ENCODE measurements around the gene MAOB. TPM values are rescaled to one million over a fixed set of nuclear protein-coding genes. Genes with fewer than 3 reads are reported as not detected.

Gene MAOB
- polyA plus RNA-seq, 3 donors: not detected

DNA sequence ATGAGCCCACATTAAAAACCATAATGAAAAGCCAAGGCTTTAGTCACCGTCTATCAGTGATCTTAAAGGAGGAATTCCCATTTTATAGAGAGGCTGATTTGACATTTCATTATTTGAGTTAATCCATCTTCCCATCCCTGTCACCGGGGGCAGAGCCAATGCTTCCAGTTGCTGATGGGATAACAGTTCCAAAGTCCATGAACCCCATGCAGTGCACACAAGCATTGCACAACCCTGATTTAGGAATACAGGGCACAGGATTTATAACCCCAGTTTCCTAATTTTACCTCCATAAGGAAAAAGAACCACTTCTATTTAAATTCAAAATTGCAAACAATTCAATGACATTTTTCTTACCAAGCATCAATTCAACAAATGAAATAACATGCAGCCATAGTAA is 36.5 kb downstream of the MAOB start:
- no peaks in the 10 kb centered on the region for H3K79me2 ChIP-seq (ENCODE audit: insufficient read depth, low read length)
- H3K4me2 ChIP-seq (replicated peaks; ENCODE audit: extremely low read depth, low read length, poor library complexity, severe bottlenecking): no peak overlapping the region
- H3K4me1 ChIP-seq (ENCODE audit: control insufficient read depth in 1 of 2, insufficient read depth in 2 of 2, low read length in 2 of 2): no peaks in the 10 kb centered on the region
- Mint-ChIP-seq H3K4me1 (no peaks in the 10 kb centered on the region), H3K36me3 (no peaks in the 10 kb centered on the region), H3K27me3 (ENCODE audit: low read depth in 3 of 3) (peaks cover 0 to 17% (median 3%) of the 10 kb centered on the region in 3 donors), H3K27ac (no peak overlapping the region), H3K4me3 (no peak overlapping the region), H3K9me3 (peaks cover 0 to 6% (median 0%) of the 10 kb centered on the region in 7 donors)
- intact Hi-C loops (cut with micrococcal nuclease): no loop called here
- TF ChIP-seq, protein P1, sequence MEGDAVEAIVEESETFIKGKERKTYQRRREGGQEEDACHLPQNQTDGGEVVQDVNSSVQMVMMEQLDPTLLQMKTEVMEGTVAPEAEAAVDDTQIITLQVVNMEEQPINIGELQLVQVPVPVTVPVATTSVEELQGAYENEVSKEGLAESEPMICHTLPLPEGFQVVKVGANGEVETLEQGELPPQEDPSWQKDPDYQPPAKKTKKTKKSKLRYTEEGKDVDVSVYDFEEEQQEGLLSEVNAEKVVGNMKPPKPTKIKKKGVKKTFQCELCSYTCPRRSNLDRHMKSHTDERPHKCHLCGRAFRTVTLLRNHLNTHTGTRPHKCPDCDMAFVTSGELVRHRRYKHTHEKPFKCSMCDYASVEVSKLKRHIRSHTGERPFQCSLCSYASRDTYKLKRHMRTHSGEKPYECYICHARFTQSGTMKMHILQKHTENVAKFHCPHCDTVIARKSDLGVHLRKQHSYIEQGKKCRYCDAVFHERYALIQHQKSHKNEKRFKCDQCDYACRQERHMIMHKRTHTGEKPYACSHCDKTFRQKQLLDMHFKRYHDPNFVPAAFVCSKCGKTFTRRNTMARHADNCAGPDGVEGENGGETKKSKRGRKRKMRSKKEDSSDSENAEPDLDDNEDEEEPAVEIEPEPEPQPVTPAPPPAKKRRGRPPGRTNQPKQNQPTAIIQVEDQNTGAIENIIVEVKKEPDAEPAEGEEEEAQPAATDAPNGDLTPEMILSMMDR (IDR thresholded peaks at IDR 0.05): no peak
- DNase-seq: no peak
- no CpG with 5 or more reads among the region's 2 CpGs for WGBS (ENCODE audit: insufficient coverage)
- peaks cover 0 to 3% of the 10 kb centered on the region in 2 donors for H3K27me3 ChIP-seq (ENCODE audit: control insufficient read depth in 2 of 2, insufficient read depth in 2 of 2, low read length in 2 of 2)
- no peaks in the 10 kb centered on the region for H3K36me3 ChIP-seq (replicated peaks in 1 of 2; ENCODE audit: control insufficient read depth in 1 of 2, insufficient read depth in 2 of 2, low read length in 2 of 2)
- H2AFZ ChIP-seq (ENCODE audit: insufficient read depth, low read depth, low read length, poor library complexity, severe bottlenecking): no peak overlapping the region
- H3K27ac ChIP-seq (ENCODE audit: low read depth in 1 of 2, low read length in 2 of 2): no peak overlapping the region
- no peak overlapping the region for H3K4me3 ChIP-seq (replicated peaks in 1 of 3; ENCODE audit: low read depth in 2 of 3, low read length in 3 of 3)
- no peaks in the 10 kb centered on the region for H4K20me1 ChIP-seq (ENCODE audit: insufficient read depth, low read length)
- no peaks in the 10 kb centered on the region for H3K9me3 ChIP-seq (replicated peaks in 1 of 2; ENCODE audit: control insufficient read depth in 1 of 2, insufficient read depth in 1 of 2, low read length in 2 of 2)
- H3K9ac ChIP-seq (ENCODE audit: insufficient read depth, low read length, poor library complexity, severe bottlenecking): no peak overlapping the region

DNA sequence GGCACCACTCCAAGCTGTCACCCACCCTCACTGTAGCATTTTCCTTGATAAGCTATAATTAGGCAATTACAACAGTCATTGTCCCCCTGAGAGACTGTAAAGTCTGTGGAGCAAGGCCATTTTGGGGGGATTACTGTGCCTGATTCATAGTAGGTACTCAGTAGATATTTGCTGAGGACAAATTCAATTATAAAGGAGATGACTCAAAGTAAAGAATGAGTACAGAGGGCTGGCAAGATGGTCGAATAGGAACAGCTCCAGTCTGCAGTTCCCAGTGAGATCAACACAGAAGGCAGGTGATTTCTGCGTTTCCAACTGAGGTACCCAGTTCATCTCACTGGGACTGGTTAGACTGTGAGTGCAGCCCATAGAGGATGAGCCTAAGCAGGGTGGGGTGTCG is 42.0 kb downstream of the MAOB start:
- peaks cover 0 to 9% (median 5%) of the 10 kb centered on the region in 3 donors for H3K27me3 Mint-ChIP-seq (ENCODE audit: low read depth in 3 of 3)

More for the DNA sequence above, 42.0 kb downstream of the MAOB start:
- Histone ChIP-seq H3K27ac (ENCODE audit: low read depth in 1 of 2, low read length in 2 of 2) (no peak overlapping the region), H3K4me2 (replicated peaks; ENCODE audit: extremely low read depth, low read length, poor library complexity, severe bottlenecking) (no peak overlapping the region), H3K9me3 (replicated peaks in 1 of 2; ENCODE audit: control insufficient read depth in 1 of 2, insufficient read depth in 1 of 2, low read length in 2 of 2) (no peaks in the 10 kb centered on the region), H3K9ac (ENCODE audit: insufficient read depth, low read length, poor library complexity, severe bottlenecking) (no peak overlapping the region), H3K4me3 (replicated peaks in 1 of 3; ENCODE audit: low read depth in 2 of 3, low read length in 3 of 3) (no peak overlapping the region), H4K20me1 (ENCODE audit: insufficient read depth, low read length) (no peaks in the 10 kb centered on the region), H3K27me3 (ENCODE audit: control insufficient read depth in 2 of 2, insufficient read depth in 2 of 2, low read length in 2 of 2) (no peaks in the 10 kb centered on the region), H3K36me3 (replicated peaks in 1 of 2; ENCODE audit: control insufficient read depth in 1 of 2, insufficient read depth in 2 of 2, low read length in 2 of 2) (no peaks in the 10 kb centered on the region), H2AFZ (ENCODE audit: insufficient read depth, low read depth, low read length, poor library complexity, severe bottlenecking) (no peak overlapping the region), H3K4me1 (ENCODE audit: control insufficient read depth in 1 of 2, insufficient read depth in 2 of 2, low read length in 2 of 2) (no peaks in the 10 kb centered on the region), H3K79me2 (ENCODE audit: insufficient read depth, low read length) (no peaks in the 10 kb centered on the region)
- no peak for DNase-seq
- peaks cover 1% of the 10 kb centered on the region for H3K4me1 Mint-ChIP-seq
- TF ChIP-seq, protein P1 (IDR thresholded peaks at IDR 0.05): no peak
- intact Hi-C loops (cut with micrococcal nuclease): no loop called here
- no peaks in the 10 kb centered on the region for H3K36me3 Mint-ChIP-seq
- no peak overlapping the region for H3K27ac Mint-ChIP-seq
- peaks cover 0 to 3% (median 0%) of the 10 kb centered on the region in 7 donors for H3K9me3 Mint-ChIP-seq
- WGBS (ENCODE audit: insufficient coverage): no CpG with 5 or more reads among the region's 3 CpGs
- H3K4me3 Mint-ChIP-seq: no peak overlapping the region

Measured in CD14-positive monocyte (primary cell).